ENCODE data around the gene SMOC2.

GRCh38 chr6:168636147-168637004 is 195.4 kb downstream of the SMOC2 start:
- TF ChIP-seq CTCF (conservative IDR thresholded peaks at IDR 0.05 in 1 of 2, IDR thresholded peaks at IDR 0.05 in 1 of 2; ENCODE audit: extremely low read depth in 1 of 2, insufficient read depth in 1 of 2, low read depth in 1 of 2, low read length in 2 of 2) (no peak), EZH2 (IDR thresholded peaks at IDR 0.05; ENCODE audit: borderline replicate concordance, low read length) (no peak)

Measured in mammary epithelial cell (primary cell).